ENCODE measurements around the gene NXPH2. TPM values are rescaled to one million over a fixed set of nuclear protein-coding genes. Genes with fewer than 3 reads are reported as not detected.
A peak's percentile ranks its signal among the peaks of the same experiment; 100 is the strongest.

Gene NXPH2
- total and polyA plus RNA-seq, 2 experiments from 2014 or later: 5.4 to 8.4 TPM

DNA sequence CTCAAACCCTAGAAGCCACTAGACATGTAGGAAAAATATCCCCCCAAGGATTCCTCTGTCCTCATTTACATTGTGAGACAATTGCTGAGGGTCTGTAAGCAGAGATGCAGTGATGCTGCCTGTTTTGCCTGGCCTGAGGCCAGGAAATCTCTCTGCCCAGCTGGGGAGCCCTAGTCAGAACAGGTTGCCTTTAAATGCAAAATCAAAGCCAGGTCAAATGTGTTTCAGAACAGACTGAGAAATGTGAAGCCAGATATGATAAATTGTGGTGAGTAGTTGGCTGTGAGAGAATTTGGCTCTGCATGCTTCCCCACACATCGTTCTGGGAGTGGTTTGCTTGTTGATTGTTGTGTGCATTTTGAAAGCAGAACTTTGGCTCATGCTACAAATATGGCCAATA lies 38.4 kb upstream of the NXPH2 start:
- DNase-seq (ENCODE audit: low read depth in 1 of 2, low spot score in 1 of 2): peak in 1 of 2 donors; percentile 2
- Histone ChIP-seq H3K36me3 (no peaks in the 10 kb centered on the region), H3K4me1 (ENCODE audit: low read depth) (no peaks in the 10 kb centered on the region), H3K27me3 (no peaks in the 10 kb centered on the region), H3K9me3 (ENCODE audit: low read depth) (no peaks in the 10 kb centered on the region), H3K27ac (no peak overlapping the region), H3K4me3 (no peak overlapping the region)
- TF ChIP-seq, protein P1, sequence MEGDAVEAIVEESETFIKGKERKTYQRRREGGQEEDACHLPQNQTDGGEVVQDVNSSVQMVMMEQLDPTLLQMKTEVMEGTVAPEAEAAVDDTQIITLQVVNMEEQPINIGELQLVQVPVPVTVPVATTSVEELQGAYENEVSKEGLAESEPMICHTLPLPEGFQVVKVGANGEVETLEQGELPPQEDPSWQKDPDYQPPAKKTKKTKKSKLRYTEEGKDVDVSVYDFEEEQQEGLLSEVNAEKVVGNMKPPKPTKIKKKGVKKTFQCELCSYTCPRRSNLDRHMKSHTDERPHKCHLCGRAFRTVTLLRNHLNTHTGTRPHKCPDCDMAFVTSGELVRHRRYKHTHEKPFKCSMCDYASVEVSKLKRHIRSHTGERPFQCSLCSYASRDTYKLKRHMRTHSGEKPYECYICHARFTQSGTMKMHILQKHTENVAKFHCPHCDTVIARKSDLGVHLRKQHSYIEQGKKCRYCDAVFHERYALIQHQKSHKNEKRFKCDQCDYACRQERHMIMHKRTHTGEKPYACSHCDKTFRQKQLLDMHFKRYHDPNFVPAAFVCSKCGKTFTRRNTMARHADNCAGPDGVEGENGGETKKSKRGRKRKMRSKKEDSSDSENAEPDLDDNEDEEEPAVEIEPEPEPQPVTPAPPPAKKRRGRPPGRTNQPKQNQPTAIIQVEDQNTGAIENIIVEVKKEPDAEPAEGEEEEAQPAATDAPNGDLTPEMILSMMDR (IDR thresholded peaks at IDR 0.05; ENCODE audit: low read depth, low read length): no peak

DNA sequence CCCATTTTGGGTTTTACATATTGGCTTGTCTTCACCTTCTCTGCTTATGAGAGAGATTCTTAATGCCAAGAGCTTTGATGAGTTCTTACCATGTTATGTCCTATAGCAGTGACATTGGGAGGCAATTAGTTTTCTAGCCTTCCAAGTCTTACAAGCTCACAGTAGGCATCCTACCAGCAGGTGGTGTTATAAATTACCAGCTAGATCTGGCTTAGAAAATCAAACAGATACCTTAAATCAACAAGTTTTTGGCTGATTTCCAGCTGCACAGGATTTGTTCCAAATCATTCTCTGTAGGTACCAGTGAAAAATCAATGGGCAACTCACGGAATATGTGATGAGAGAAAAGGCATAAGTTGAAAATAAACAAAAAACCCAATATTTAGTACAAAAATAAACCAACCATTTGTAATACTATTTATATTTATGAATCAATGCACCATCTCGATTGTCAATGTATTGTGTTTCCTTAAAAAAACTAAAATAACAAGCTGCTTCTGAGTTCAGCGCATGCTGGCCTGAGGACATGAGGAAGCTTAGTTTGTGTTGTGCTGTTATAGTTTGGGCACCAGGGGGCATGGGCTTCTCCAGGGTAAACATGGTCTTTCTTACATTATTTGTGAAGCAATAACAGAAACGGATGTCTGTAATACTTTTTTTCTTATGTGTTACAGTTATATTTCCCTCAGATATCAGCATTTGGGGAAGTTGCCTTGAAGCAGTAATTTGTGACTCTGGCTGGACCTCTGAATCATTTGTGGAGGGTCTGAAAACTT lies 34.1 kb upstream of the NXPH2 start:
- no peaks in the 10 kb centered on the region for H3K9me3 ChIP-seq (ENCODE audit: low read depth)
- H3K36me3 ChIP-seq: no peaks in the 10 kb centered on the region
- no peaks in the 10 kb centered on the region for H3K4me1 ChIP-seq (ENCODE audit: low read depth)
- TF ChIP-seq, protein P1 (IDR thresholded peaks at IDR 0.05; ENCODE audit: low read depth, low read length): peak; percentile 15
- H3K4me3 ChIP-seq: no peak overlapping the region
- H3K27ac ChIP-seq: no peak overlapping the region
- no peaks in the 10 kb centered on the region for H3K27me3 ChIP-seq
- no peak for DNase-seq (ENCODE audit: low read depth in 1 of 2, low spot score in 1 of 2)

DNA sequence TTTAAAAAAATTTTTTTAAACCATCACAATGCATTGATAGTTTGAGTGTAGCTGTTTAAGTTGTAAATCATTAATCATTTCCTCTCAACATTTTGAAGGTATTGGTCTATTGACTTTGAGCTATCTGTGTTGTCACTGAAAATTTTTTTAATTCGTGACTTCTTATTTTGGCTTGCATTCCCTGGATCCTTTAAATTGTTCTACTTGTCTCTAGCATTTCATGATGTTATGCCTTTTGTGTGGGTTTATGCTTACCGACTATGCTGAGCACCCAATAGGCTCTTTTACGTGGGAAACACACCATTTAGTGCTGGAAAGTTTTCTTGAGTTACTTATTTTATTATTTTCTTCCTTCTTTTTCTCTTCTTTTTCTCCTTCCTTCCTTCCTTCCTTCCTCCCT lies 31.2 kb upstream of the NXPH2 start:
- H3K27me3 ChIP-seq: no peaks in the 10 kb centered on the region
- H3K4me3 ChIP-seq: no peak overlapping the region
- TF ChIP-seq, protein P1 (IDR thresholded peaks at IDR 0.05; ENCODE audit: low read depth, low read length): no peak
- H3K36me3 ChIP-seq: no peaks in the 10 kb centered on the region
- H3K27ac ChIP-seq: no peak overlapping the region
- no peak for DNase-seq (ENCODE audit: low read depth in 1 of 2, low spot score in 1 of 2)
- no peaks in the 10 kb centered on the region for H3K9me3 ChIP-seq (ENCODE audit: low read depth)
- no peaks in the 10 kb centered on the region for H3K4me1 ChIP-seq (ENCODE audit: low read depth)

DNA sequence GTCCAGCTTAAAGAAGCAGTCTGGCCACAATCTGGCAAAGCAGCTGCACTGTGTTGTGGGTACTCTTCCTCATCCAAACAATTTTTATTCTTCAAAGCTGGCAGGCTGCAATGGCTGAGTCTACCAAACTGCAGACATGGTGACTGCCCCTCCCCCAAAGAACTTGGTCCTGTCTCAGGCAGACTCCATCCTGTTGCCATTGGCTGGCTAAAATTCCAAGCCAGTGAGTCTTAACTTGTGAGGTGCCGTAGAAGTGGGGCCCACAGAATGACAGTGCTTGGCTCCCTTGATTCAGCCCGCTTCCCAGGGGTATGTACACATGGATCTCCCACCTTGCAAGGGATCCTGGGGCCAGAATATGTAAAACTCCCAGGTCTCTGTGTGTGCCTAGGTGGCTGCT lies 14.5 kb upstream of the NXPH2 start:
- Histone ChIP-seq H3K9me3 (ENCODE audit: low read depth) (no peaks in the 10 kb centered on the region), H3K4me1 (ENCODE audit: low read depth) (no peaks in the 10 kb centered on the region), H3K27me3 (no peaks in the 10 kb centered on the region), H3K36me3 (no peaks in the 10 kb centered on the region), H3K4me3 (no peak overlapping the region), H3K27ac (no peak overlapping the region)
- TF ChIP-seq, protein P1 (IDR thresholded peaks at IDR 0.05; ENCODE audit: low read depth, low read length): no peak
- DNase-seq (ENCODE audit: low read depth in 1 of 2, low spot score in 1 of 2): no peak

DNA sequence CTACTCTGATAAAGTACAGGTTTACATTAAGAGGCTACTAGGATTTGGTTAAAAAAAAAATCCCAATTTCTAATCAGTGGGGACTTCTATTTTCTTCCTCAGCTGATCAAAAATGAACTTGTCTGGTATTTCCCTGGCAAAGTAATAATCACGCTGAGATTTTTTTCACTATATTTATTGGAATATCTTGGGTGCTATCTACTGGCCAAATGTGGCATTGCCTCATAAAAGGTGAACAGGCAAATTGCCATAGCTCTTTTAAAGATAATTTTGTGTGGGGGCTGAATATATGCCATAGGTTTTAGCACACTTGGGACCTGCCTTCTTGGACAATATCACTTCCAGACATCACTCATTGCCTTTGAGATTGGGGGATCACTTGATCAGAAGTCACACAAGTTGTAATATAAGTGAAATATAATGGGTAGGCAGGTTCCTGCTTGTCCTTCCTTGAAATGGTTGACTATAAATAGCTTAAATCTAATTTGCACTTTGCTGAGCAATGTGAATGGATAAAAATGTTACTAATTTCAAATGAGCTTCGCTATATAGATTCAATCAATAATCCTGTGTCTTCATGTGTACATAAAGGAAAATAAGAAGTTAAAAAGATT lies 7.0 kb upstream of the NXPH2 start:
- no peaks in the 10 kb centered on the region for H3K4me1 ChIP-seq (ENCODE audit: low read depth)
- peaks cover 13% of the 10 kb centered on the region for H3K27me3 ChIP-seq
- no peaks in the 10 kb centered on the region for H3K36me3 ChIP-seq
- H3K27ac ChIP-seq: no peak overlapping the region
- no peak overlapping the region for H3K4me3 ChIP-seq
- no peaks in the 10 kb centered on the region for H3K9me3 ChIP-seq (ENCODE audit: low read depth)
- TF ChIP-seq, protein P1 (IDR thresholded peaks at IDR 0.05; ENCODE audit: low read depth, low read length): peak; percentile 78
- peak; percentile 54 to 57 for DNase-seq (ENCODE audit: low read depth in 1 of 2, low spot score in 1 of 2)
